Activated CD8-positive, alpha-beta memory T cell treated with anti-CD3 and anti-CD28 coated beads, Interleukin-2, amount 10 ng/mL, durations not matched to agents 7 days and 5 days (primary cell): ENCODE measurements around the gene GABARAP. TPM values are rescaled to one million over a fixed set of nuclear protein-coding genes. Genes with fewer than 3 reads are reported as not detected.

Source experiments
- ATAC-seq: fragments of 150-1000 bp; cut with Tn5 transposase; one replicate; pipeline ENCODE4 v1.10.0; 2021; ENCODE audit warnings: moderate library complexity
- CTCF ChIA-PET: fragments of 350-600 bp; sonication (Branson Sonifier 250); formaldehyde crosslinking; loops from one replicate; lab custom pipeline; 2021; ENCODE audit warnings: antibody characterized with exemption; lab: Charles Lee
- DNase-seq: peaks from one replicate; pipeline ENCODE4 v3.0.0-alpha.2; 2020
- H3K27ac Mint-ChIP-seq: one replicate; pipeline ENCODE4 v1.8.0; 2021; ENCODE audit warnings: mild to moderate bottlenecking, mixed read lengths
- H3K27me3 Mint-ChIP-seq: one replicate; pipeline ENCODE4 v1.8.0; 2021; ENCODE audit warnings: mixed read lengths
- H3K36me3 Mint-ChIP-seq: one replicate; pipeline ENCODE4 v1.8.0; 2021; ENCODE audit warnings: mild to moderate bottlenecking, mixed read lengths
- H3K4me1 Mint-ChIP-seq: one replicate; pipeline ENCODE4 v1.8.0; 2021; ENCODE audit warnings: mixed read lengths
- H3K4me3 Mint-ChIP-seq: one replicate; pipeline ENCODE4 v1.8.0; 2021; ENCODE audit warnings: mild to moderate bottlenecking, moderate library complexity, mixed read lengths
- H3K9me3 Mint-ChIP-seq: one replicate; pipeline ENCODE4 v1.8.0; 2022; ENCODE audit warnings: low read depth, mixed read lengths
- total RNA-seq, 2 experiments: library from RNA; stranded (reverse); gene quantifications; one replicate each; pipeline ENCODE4 v1.2.3, GENCODE V29; 2021

GABARAP gene
- total RNA-seq, 2 experiments from 2014 or later, result 207 to 231 TPM

DNA sequence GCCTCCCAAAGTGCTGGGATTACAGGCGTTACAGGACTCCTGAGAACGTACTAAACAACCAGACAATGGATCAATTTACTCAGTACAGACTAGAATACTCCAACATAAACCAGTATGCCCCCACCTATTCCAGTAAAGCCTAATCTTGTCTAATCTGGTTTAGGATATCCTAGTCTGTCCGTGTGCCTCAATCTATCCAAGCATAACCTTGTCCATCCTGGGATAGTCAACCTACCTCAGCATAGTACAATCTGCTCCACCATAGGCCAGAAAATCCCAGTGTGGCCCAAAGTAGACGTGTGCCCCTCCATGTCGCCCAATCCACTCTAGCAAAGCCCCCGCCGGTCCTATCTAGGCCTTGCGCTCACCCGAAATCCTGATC lies 8.6 kb downstream of the GABARAP start:
- H3K4me1 Mint-ChIP-seq, result peaks cover 45% of the 10 kb centered on the region

DNA sequence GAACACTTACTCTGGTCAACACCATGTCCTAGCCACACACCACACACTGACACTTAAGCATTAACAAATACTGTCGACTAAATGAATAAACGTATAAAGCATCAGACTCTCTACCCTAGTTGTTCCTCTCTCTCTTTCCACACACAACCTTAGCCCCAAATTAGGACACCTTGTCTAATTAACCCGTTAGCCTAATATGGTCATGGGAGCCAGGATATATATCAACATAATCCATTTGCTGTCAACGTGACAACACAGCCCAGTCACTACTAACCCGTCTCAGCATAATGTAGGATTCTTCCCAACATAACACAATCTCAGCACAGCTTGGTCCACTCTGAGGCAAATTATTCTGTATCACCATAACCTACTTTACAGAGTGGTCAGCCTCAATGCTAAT lies 10.1 kb downstream of the GABARAP start:
- CTCF ChIA-PET, result interaction anchor here (1.1 to 2.0 kb wide), 2 partner anchors 11 to 13 kb away, joined by 3 to 11 read pairs; partner anchors contain the start of genes ACADVL and DLG4
- ATAC-seq (no peak), DNase-seq (no peak)
- no peaks in the 10 kb centered on the region for H3K9me3 Mint-ChIP-seq
- no peaks in the 10 kb centered on the region for H3K27me3 Mint-ChIP-seq
- H3K27ac Mint-ChIP-seq, result no peak overlapping the region
- peak overlapping the region; percentile 22 for H3K4me3 Mint-ChIP-seq
- H3K4me1 Mint-ChIP-seq, result peaks cover 43% of the 10 kb centered on the region
- H3K36me3 Mint-ChIP-seq, result peaks cover 40% of the 10 kb centered on the region

More for the DNA sequence above, 8.6 kb downstream of the GABARAP start:
- ATAC-seq (no peak), DNase-seq (no peak)
- CTCF ChIA-PET, result interaction anchor here (0.6 to 1.5 kb wide), 3 partner anchors 9 to 63 kb away, joined by 3 to 4 read pairs (median 3); partner anchors contain the start of genes ACADVL, DLG4 and GABARAP
- Mint-ChIP-seq H3K27ac (peak overlapping the region; percentile 92), H3K36me3 (peaks cover 33% of the 10 kb centered on the region), H3K27me3 (no peaks in the 10 kb centered on the region), H3K9me3 (no peaks in the 10 kb centered on the region), H3K4me3 (peak overlapping the region; percentile 86)

DNA sequence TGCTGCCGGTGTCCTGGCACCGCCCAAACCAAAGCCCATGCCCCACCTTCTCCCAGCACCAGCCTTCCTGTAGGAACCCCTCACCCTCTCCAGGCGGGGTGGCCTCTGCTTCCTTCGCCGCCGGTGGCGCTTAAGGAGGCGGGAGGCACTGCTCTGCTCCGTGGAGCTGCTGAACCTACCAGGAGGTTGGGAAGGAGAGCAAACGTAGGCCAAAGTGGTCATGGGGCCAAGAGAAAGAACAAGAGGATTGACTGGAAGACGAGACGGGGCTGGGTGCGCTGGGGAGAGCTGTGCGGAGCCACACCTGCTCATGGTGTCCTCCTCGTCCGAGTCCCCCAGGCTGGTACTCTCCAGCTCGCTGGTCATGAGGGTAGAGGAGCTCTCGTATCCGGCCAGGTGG lies 12.7 kb downstream of the GABARAP start:
- Mint-ChIP-seq H3K4me1 (peaks cover 20% of the 10 kb centered on the region), H3K4me3 (no peak overlapping the region), H3K27ac (no peak overlapping the region), H3K9me3 (no peaks in the 10 kb centered on the region), H3K36me3 (peaks cover 22% of the 10 kb centered on the region), H3K27me3 (no peaks in the 10 kb centered on the region)
- CTCF ChIA-PET, result no interaction called here
- ATAC-seq, result no peak
- DNase-seq, result no peak

DNA sequence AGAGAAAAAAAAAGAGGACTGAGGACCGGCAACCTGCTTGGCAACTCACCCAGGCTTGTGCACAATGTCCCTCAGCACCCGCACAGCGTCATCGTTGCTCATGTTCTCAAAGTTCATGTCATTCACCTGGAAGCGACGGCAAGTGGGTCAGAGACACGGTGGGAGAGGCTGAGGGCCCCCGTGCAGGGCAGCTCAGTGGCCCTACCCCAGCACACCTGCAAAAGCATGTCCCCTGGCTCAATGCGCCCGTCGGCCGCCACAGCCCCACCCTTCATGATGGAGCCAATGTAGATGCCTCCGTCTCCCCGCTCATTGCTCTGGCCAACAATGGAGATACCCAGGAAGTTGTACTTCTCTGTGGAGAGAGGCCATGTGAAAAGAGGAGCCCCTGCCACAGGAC lies 13.3 kb downstream of the GABARAP start:
- H3K4me3 Mint-ChIP-seq, result no peak overlapping the region
- ATAC-seq, result no peak
- H3K27ac Mint-ChIP-seq, result no peak overlapping the region
- no peaks in the 10 kb centered on the region for H3K9me3 Mint-ChIP-seq
- CTCF ChIA-PET, result no interaction called here
- DNase-seq, result no peak
- H3K4me1 Mint-ChIP-seq, result peaks cover 18% of the 10 kb centered on the region
- H3K36me3 Mint-ChIP-seq, result peaks cover 20% of the 10 kb centered on the region
- no peaks in the 10 kb centered on the region for H3K27me3 Mint-ChIP-seq

DNA sequence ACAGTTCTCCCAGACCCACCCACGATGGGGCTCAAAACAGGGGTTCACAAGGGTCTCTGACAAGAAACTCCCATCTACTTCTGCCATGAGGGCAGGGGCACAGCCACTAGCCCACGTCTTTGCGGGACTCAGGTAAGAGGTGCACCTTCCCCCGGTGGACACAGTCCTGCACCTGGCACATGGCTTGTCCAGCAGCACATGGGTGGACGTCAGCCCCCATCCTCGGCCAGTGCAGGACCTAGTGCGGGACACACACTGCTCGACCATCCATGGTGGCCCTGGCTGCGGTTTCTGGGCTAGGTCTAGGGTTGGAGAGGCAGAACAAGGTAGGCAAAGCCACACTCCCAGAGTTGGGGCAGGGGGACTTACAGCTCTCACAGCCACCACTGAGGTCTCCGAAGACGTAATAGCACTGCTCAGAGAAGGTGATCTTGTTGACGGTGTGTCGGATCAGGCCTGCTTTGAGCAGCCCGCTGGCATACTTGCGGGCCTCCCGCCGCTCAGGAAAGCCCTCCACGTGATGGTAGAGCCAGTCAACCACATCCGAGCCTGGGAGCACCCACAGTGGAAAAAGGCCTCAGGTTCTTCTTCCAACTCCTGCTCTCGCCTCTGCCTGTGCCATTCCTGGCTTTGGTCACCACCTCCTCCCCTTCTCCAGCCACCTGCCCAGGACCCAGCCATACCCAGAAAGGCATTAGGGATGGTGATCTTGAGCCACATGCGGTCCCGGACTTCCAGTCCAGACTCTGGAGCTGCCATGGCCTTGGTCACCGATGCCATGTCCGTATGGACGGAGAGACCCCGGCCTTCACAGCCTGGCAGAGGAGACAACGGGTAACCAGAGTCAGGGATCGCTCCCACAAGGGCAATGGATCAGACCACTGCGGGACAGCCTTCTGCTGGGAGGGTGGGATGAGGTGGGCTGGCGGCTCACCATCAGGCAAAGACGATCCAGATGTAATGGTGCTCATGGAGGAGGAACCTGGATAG lies 15.2 kb downstream of the GABARAP start:
- no peak overlapping the region for H3K27ac Mint-ChIP-seq
- H3K4me3 Mint-ChIP-seq, result no peak overlapping the region
- peaks cover 28% of the 10 kb centered on the region for H3K36me3 Mint-ChIP-seq
- H3K27me3 Mint-ChIP-seq, result no peaks in the 10 kb centered on the region
- ATAC-seq (no peak), DNase-seq (no peak)
- H3K4me1 Mint-ChIP-seq, result peaks cover 5% of the 10 kb centered on the region
- CTCF ChIA-PET, result no interaction called here
- no peaks in the 10 kb centered on the region for H3K9me3 Mint-ChIP-seq

DNA sequence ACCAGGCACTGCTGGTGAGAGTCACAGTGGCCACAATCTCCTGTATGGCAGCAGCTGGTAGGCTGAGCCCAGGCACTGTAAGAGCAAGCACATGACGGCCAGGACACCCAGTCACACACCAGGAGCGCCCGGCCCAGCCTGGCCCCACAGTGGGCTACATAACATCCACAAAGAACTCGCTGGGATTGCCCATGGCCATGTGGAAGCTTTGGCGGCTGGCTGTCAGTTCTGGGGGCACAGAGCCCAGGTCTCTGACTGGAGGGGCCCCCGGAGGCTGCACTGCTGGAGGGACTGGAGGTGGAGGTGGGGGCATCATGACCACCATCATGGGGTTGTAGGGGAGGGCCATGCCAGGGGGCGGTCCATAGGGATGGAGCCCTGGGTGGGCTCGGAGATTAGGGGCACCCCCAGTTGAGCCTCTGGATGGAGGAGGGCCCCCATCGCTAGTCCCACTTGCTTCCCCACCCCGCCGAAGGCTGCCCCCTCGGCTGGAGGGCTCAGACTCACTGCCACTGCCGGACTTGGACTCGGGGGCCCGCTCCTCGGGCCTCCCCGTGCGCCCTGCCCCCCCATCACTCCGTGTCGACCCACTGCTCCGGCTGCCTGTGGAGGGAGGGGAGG lies 16.4 kb downstream of the GABARAP start:
- peaks cover 9% of the 10 kb centered on the region for H3K4me1 Mint-ChIP-seq
- no peaks in the 10 kb centered on the region for H3K9me3 Mint-ChIP-seq
- DNase-seq (no peak), ATAC-seq (no peak)
- H3K36me3 Mint-ChIP-seq, result peaks cover 26% of the 10 kb centered on the region
- H3K27me3 Mint-ChIP-seq, result no peaks in the 10 kb centered on the region
- H3K27ac Mint-ChIP-seq, result no peak overlapping the region
- no peak overlapping the region for H3K4me3 Mint-ChIP-seq
- CTCF ChIA-PET, result no interaction called here

DNA sequence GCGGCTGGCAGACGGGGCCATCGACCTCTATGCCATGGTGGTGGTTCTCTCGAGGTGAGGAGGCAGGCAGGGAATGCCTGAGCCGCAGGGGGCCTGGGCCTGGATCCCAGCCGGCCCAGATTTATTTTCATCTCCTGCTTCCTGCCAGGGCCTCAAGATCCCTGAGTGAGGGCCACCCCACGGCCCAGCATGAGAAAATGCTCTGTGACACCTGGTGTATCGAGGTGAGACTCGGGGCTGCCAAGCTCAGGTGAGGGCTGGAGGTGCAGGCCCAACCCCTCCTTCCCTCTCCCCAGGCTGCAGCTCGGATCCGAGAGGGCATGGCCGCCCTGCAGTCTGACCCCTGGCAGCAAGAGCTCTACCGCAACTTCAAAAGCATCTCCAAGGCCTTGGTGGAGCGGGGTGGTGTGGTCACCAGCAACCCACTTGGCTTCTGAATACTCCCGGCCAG lies 17.6 kb downstream of the GABARAP start:
- H3K27ac Mint-ChIP-seq, result no peak overlapping the region
- DNase-seq (no peak), ATAC-seq (no peak)
- H3K4me3 Mint-ChIP-seq, result no peak overlapping the region
- CTCF ChIA-PET, result interaction anchor here (2.2 kb wide), 1 partner anchor 72 kb away, joined by 8 read pairs; no protein-coding TSS in a partner anchor
- no peaks in the 10 kb centered on the region for H3K9me3 Mint-ChIP-seq
- H3K4me1 Mint-ChIP-seq, result peaks cover 15% of the 10 kb centered on the region
- H3K36me3 Mint-ChIP-seq, result peaks cover 21% of the 10 kb centered on the region
- H3K27me3 Mint-ChIP-seq, result no peaks in the 10 kb centered on the region

DNA sequence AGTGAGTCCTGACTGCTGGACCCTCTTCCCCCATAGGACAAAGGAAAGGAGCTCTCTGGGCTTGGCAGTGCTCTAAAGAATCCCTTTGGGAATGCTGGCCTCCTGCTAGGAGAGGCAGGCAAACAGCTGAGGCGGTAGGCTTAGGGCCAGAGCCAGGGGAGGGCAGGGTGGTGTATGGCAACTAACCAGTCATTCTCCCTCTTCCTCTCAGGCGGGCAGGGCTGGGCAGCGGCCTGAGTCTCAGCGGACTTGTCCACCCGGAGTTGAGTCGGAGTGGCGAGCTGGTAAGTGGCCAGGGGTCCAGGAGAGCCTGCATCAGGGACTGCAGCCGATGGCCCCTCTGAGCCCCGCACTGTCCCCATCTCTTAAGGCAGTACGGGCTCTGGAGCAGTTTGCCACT lies 18.1 kb downstream of the GABARAP start:
- no peak for DNase-seq
- CTCF ChIA-PET, result interaction anchor here (2.2 kb wide), 1 partner anchor 72 kb away, joined by 8 read pairs; no protein-coding TSS in a partner anchor
- Mint-ChIP-seq H3K9me3 (no peaks in the 10 kb centered on the region), H3K4me1 (peaks cover 20% of the 10 kb centered on the region), H3K36me3 (peaks cover 18% of the 10 kb centered on the region), H3K4me3 (no peak overlapping the region), H3K27ac (no peak overlapping the region), H3K27me3 (no peaks in the 10 kb centered on the region)
- no peak for ATAC-seq

DNA sequence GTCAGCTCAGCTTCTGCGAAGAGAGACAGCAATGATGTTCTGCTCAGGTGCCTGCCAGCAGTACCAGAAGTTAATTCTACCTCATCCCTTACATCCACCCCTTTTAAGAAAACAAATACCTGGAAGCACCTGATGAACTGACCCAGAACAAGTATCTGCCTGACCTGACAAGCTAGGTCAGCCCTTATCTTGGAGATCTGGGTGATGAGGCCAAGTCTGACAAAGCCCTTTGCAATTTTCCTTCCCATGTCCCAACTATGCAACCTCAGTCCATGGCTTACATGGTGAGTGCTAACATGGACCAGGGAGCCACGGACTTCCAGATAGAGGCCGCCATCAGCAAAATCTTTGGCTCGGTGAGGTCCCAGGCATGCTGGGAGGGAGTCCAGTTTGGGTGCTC lies 18.9 kb downstream of the GABARAP start:
- no peaks in the 10 kb centered on the region for H3K27me3 Mint-ChIP-seq
- H3K27ac Mint-ChIP-seq, result no peak overlapping the region
- peaks cover 18% of the 10 kb centered on the region for H3K36me3 Mint-ChIP-seq
- no peaks in the 10 kb centered on the region for H3K9me3 Mint-ChIP-seq
- DNase-seq (no peak), ATAC-seq (no peak)
- CTCF ChIA-PET, result interaction anchor here (2.2 kb wide), 1 partner anchor 73 kb away, joined by 8 read pairs; no protein-coding TSS in a partner anchor
- H3K4me3 Mint-ChIP-seq, result no peak overlapping the region
- peaks cover 26% of the 10 kb centered on the region for H3K4me1 Mint-ChIP-seq

DNA sequence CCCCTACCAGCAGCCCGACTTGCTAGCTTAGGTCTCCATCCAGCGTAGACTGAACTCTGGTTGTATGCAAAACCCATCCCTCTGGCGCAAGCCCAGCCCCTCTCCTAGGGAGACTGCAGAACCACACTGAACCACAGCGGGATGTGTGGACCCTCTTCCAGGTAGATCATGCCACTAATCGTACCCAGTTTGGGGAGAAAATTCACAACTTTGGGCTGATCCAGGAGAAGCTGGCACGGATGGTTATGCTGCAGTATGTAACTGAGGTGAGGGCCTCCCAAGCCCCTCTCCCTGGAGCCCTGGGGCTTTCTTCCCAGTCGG lies 19.3 kb downstream of the GABARAP start:
- Mint-ChIP-seq H3K27me3 (no peaks in the 10 kb centered on the region), H3K4me1 (peaks cover 30% of the 10 kb centered on the region), H3K9me3 (no peaks in the 10 kb centered on the region), H3K4me3 (no peak overlapping the region), H3K27ac (no peak overlapping the region), H3K36me3 (peaks cover 15% of the 10 kb centered on the region)
- DNase-seq (no peak), ATAC-seq (no peak)
- CTCF ChIA-PET, result interaction anchor here (2.2 kb wide), 1 partner anchor 73 kb away, joined by 8 read pairs; no protein-coding TSS in a partner anchor

DNA sequence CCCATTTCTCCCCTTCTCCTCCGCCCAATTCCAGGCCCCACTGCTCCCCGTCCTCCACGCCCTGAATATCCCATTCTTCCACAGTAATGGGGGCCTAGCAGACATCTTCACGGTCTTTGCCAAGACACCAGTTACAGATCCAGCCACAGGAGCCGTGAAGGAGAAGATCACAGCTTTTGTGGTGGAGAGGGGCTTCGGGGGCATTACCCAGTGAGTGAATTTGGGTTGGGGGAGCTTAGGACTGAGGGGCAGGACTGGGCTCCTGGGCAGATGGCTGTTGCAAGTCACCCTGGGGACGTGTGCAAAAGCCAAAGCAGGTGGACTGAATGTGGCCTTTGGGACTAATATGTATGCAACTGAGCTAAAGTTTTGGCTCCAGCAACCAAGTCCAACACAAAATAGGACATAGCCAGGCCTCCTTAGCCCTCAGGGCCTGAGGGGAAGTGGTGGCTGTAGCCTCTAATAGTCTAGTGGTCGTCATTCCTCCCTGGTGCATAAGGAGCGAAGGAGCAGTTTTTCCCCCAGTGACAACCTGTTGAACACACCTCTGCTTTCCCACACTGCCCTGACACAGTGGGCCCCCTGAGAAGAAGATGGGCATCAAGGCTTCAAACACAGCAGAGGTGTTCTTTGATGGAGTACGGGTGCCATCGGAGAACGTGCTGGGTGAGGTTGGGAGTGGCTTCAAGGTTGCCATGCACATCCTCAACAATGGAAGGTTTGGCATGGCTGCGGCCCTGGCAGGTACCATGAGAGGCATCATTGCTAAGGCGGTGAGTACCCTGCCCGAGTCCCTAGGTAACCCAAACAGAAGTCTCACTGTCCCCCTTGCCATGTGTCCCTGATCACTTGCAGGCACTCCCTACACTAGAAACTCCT lies 19.9 kb downstream of the GABARAP start:
- Mint-ChIP-seq H3K4me3 (no peak overlapping the region), H3K27ac (peak overlapping the region; percentile 91), H3K27me3 (no peaks in the 10 kb centered on the region), H3K9me3 (no peaks in the 10 kb centered on the region), H3K4me1 (peaks cover 32% of the 10 kb centered on the region), H3K36me3 (peaks cover 12% of the 10 kb centered on the region)
- DNase-seq, result no peak
- CTCF ChIA-PET, result interaction anchor here (0.9 to 4.1 kb wide), 5 partner anchors 10 to 74 kb away, joined by 3 to 42 read pairs (median 5); partner anchors contain the start of genes CLDN7 and PHF23
- ATAC-seq, result no peak

DNA sequence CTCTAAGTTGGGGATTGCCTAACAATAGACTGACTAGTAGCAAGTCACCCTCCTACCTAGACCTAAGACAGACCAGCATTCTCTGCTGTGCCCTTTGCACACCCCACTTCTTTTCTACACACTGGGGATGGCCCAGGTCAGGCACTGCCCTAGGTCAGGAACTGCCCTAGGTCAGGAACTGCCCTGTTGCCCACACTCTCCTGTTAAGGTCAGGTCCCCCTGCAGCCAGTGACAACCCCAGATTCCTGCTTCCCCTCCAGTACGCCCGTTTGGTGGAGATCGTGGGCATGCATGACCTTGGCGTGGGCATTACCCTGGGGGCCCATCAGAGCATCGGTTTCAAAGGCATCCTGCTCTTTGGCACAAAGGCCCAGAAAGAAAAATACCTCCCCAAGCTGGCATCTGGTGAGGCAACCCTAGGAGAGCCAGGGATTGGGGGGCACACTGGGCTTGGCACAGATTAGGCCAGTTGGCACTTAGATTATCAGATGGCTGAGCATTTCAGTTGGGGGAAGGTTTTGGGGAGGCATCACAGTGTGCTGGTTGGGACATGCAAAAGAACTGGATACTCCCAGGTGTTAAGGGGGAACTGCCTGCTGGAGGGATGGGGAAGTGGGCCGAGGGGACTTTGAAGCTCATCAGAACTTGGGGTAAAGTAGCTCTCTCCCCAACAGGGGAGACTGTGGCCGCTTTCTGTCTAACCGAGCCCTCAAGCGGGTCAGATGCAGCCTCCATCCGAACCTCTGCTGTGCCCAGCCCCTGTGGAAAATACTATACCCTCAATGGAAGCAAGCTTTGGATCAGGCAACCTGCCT lies 20.8 kb downstream of the GABARAP start:
- no peak for DNase-seq
- ATAC-seq, result no peak
- CTCF ChIA-PET, result interaction anchor here (0.8 to 4.1 kb wide), 20 partner anchors 11 to 339 kb away, joined by 3 to 42 read pairs (median 5); partner anchors contain the start of genes ACAP1, CLDN7, CTDNEP1 and ELP5
- Mint-ChIP-seq H3K27me3 (no peaks in the 10 kb centered on the region), H3K4me1 (peaks cover 31% of the 10 kb centered on the region), H3K27ac (peak overlapping the region; percentile 91), H3K4me3 (peak overlapping the region; percentile 91), H3K36me3 (peaks cover 10% of the 10 kb centered on the region), H3K9me3 (no peaks in the 10 kb centered on the region)
